HG03175 (cell line): ENCODE results near the gene MYO18B.

Experiments used
- ATAC-seq: cut with Tn5 transposase; IDR thresholded peaks from one replicate; pipeline ENCODE4 v1.9.1; 2021; ENCODE audit warnings: mild to moderate bottlenecking, moderate library complexity; ENCODE audit not compliant: unreplicated experiment

The MYO18B gene

GRCh38 chr22:25774575-25775026 is 32.6 kb downstream of the MYO18B start:
- ATAC-seq, result no peak

DNA sequence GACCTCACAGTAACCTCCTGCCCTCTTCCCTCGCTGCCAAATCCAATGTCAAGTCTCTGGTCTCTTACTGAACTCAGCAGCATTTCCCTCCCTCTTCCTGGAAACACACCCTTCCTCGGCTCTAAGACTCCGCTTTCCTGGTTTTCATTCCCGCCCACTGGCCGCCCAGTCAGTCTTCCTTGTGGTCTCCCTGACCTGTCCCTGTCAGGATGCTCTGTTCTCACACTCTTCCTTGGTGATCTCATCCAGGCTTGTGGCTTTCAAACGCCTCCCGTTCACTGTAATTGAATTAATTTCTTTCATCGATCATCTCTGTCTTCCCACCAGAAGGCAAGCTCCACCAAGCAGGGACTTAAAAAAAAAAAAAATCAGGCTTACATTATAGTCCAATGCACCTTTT is 33.5 kb downstream of the MYO18B start:
- ATAC-seq, result no peak

- ATAC-seq, result no peak
Measured at GRCh38 chr22:25777411-25777810, 35.4 kb downstream of the MYO18B start.

DNA sequence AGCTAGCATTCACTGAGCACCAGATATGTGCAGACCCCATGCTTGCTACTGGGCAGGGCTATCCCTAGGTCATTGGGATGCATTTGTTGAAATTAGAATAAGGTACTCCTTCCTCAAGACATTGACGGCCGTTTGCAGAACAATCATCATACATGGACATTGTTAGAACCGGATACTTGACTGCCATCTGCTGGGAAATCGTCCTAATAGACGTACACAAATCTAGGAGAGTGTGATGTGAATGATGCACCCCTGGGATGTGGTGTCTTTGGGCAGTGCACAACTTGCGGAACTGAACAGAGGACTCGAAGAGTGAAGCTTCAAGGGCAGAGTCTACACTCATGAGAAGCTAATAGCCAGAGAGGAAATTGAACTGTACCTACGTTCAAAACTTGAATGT is 35.9 kb downstream of the MYO18B start:
- ATAC-seq, result no peak

- no peak for ATAC-seq
Measured at GRCh38 chr22:25779426-25779825, 37.4 kb downstream of the MYO18B start.

GRCh38 chr22:25779890-25780289 is 37.9 kb downstream of the MYO18B start:
- no peak for ATAC-seq

- ATAC-seq, result no peak
Measured at GRCh38 chr22:25780673-25781072, 38.7 kb downstream of the MYO18B start.

DNA sequence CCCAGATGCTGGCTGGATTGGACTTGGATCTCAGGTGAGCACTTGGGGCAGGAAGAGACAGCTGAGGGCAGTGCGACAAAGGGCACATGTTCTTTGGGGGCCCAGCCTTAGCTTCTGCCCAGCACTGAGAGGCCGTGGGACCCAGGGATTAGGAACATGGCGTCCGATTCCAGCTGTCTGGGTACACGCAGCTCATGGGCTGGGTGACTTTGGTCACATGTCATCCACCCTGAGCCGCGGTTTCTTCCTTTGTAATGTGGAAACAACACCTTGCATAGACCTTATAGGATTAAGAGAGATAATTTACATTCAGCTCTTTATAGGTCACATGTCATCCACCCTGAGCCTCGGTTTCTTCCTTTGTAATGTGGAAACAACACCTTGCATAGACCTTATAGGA is 39.8 kb downstream of the MYO18B start:
- no peak for ATAC-seq

DNA sequence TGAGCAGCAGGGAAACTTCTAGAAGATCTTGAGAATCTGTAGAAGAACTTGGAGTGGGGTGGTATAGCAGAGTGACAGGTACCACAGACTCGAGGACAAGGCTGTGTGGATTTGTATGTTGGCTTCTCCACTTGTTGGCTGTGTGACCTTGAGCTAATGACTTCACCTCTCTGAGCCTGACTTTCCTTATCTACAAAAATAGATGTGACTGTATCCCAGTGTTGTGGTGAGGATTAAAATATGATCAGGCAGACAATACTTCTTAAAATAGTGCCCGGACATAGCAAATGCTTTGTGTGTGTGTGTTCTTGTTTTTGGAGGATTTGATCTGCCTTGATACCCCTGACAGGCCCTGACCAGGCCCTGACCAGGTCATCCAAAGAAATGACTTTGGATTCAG is 40.8 kb downstream of the MYO18B start:
- no peak for ATAC-seq

DNA sequence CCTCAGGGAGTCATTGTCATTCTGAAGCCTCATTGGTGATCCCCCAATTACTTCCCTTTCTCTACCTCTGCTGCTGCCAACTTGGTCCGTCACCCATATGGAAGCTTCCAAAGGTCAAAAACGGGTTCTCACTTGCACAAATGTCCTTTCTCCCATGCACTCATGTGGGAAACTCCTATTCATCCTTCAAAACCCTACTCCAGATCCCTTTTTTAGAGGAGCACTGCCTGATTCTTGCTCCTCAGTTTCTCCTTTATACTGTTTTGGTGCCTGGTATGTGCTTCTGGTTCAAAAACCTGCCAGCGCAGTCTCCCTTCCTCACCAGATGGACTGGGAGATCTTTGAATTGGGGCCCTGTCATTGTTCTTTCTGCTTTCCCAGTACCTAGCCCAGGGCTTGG is 41.9 kb downstream of the MYO18B start:
- no peak for ATAC-seq

DNA sequence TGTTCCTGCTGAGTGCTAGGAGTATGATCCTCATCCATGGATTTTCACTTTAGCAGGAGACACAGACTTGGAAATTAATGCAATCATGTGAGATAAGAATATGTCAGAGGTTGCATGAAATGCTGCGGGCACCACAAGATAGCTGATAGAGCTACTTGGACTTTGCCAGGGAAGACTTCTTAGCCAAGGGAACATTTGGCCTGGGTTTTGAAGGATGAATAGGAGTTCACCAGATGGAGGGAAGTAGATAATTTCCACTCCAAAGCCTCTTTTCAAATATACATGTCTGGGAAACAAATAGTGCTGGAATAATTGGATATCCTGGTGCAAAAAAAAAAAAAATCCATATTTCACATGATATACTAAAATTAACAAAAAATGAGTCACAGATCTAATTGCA is 44.2 kb downstream of the MYO18B start:
- ATAC-seq, result no peak

- no peak for ATAC-seq
Measured at GRCh38 chr22:25791556-25791955, 49.6 kb downstream of the MYO18B start.

DNA sequence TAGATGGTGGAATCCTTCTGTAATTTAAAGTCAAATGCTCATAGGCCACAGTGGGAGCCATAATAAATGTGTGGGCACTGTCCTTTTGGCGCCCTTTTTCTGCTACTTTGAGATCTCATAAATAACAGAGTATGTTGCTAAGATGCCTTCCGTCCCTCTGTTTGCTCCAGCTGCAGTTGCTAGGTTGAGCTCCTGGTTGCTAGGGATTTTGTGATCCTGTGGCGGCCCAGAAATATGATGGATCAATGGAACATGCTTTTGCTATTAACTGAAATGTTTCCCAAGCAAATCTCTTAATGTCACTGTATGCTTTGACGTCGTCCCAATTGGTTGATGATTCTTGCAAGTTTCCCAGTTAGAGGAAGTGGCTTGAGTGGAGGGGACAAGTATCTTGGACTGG is 53.5 kb downstream of the MYO18B start:
- no peak for ATAC-seq

- no peak for ATAC-seq
Measured at GRCh38 chr22:25797498-25798290, 55.7 kb downstream of the MYO18B start.

DNA sequence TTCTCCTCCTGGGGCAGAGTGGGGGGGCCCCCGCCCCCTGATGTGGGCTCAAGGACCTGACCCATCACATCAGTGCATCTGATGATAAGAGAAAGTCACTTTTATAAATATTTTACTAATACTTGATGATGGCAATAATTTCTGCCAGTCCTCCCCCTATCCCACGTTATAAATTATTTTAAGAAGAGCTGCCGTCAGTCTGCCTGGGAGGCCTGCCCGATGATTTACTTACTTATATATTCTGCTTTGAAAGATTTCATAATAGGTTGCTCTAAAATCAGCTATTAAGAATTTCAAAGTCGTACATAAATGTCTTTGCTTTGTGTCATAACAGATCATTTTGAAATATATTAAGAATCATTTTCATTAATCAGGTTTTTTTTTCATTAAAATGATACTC is 58.8 kb downstream of the MYO18B start:
- no peak for ATAC-seq

GRCh38 chr22:25802018-25802417 is 60.0 kb downstream of the MYO18B start:
- no peak for ATAC-seq

DNA sequence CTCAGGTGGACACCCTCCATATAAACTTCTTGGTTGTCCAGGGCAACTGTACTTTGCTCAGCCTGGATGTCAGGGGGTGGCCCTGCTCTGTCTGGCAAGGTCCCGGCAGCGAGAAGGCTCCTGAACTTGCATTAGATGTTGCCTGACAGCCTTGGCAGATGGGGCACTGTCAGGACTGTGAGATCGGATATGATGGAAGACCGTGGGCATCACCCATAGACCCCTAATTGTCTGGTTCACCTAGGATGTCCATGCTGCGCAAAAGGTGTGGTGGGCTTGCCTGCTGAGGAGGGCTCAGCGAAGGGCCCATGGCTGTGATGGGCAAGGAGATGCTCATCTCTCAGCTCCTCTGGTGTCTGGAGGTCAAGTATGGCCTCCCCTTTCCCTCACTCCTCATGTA is 62.7 kb downstream of the MYO18B start:
- no peak for ATAC-seq

DNA sequence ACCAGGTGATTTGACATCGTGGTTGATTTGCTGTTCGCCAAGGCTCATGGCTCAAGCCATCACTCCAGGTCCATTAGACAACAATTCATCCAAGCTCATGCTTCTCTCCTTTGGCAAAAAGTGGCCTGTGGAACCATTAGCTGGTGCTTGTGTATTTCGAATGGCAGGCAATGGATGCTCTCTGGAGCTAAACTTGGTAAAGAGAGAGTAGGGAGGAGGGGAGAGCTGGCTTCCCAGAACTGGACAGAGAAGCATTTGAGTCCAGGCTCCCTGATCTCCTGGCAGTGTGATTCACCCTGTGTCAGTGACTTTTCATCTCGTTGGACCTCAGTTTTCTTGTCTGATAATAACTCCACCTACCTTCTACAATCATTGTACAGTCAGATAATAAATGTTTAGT is 64.6 kb downstream of the MYO18B start:
- no peak for ATAC-seq

DNA sequence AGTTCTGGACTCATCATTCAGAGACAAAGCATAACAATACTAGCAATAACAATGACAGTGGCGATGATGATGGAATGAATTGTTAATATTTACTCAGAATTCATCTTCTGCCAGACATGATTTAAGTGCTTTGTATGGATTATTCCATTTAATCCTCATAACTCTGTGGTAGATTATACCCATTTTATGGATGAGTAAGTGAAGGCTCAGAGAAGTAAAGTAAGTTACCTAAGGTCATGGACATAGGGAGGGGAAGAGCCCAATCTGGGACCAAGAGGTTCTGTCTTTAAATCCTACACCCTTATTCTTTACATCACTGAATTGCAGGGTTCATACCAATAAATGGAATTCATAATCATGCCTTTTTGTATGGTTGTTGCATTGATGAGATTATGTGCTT is 72.7 kb downstream of the MYO18B start:
- ATAC-seq, result no peak

GRCh38 chr22:25815561-25815960 is 73.6 kb downstream of the MYO18B start:
- no peak for ATAC-seq

DNA sequence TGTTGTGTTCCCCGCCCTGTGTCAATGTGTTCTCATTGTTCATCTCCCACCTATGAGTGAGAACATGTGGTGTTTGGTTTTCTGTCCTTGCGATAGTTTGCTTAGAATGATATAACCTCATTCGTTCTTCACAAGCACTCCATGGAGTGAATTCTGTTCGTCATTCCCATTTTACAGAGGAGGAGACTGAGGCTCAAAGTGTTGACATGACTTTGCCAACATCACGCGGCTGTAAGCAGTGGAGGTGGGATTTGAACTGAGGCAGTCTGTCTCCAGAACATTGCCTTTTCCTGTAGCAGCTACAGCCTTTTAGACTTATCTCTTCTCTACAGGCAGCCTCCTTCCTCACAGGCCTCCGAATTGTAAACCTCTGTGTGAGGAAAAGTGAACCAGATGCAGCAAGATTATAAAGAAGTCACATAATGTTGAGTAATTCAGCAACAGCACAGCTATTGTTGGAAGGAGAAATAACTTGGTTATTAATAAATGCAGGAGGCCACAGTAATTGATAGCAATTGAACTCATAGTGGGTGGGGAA is 74.6 kb downstream of the MYO18B start:
- ATAC-seq, result no peak

- ATAC-seq, result no peak
Measured at GRCh38 chr22:25817092-25817943, 75.3 kb downstream of the MYO18B start.
